ENCODE data around the gene NUDCD3.

The NUDCD3 gene

DNA sequence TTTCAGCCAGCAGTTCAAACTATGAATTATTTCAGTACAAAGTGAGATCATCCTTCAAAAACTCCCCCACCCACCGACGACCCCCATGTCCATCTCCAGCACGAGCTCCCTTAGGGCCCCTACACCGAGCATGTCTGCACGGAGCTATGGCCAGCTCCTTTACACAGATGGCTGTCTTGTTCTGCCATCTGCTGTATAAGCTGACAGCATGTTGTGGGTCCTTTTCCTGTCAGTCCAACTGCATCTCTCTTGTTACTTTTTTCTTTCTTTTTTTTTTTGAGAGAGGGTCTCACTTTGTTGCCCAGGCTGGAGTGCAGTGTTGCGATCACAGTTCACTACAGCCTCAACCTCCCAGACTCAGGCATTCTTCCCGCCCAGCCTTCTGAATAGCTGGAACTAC lies 29.1 kb upstream of the NUDCD3 start:
- ChIA-PET POLR2A (ENCODE audit: low non-redundant PET) (no interaction called here), CTCF (interaction anchor here (1.3 kb wide), 1 partner anchor 15 kb away, joined by 5 read pairs; no protein-coding TSS in a partner anchor)
- DNase-seq (ENCODE audit: low spot score) = no peak
- TF ChIP-seq, protein P1, sequence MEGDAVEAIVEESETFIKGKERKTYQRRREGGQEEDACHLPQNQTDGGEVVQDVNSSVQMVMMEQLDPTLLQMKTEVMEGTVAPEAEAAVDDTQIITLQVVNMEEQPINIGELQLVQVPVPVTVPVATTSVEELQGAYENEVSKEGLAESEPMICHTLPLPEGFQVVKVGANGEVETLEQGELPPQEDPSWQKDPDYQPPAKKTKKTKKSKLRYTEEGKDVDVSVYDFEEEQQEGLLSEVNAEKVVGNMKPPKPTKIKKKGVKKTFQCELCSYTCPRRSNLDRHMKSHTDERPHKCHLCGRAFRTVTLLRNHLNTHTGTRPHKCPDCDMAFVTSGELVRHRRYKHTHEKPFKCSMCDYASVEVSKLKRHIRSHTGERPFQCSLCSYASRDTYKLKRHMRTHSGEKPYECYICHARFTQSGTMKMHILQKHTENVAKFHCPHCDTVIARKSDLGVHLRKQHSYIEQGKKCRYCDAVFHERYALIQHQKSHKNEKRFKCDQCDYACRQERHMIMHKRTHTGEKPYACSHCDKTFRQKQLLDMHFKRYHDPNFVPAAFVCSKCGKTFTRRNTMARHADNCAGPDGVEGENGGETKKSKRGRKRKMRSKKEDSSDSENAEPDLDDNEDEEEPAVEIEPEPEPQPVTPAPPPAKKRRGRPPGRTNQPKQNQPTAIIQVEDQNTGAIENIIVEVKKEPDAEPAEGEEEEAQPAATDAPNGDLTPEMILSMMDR (conservative IDR thresholded peaks at IDR 0.05; ENCODE audit: low read depth) = no peak
- H3K27ac ChIP-seq = no peak overlapping the region

DNA sequence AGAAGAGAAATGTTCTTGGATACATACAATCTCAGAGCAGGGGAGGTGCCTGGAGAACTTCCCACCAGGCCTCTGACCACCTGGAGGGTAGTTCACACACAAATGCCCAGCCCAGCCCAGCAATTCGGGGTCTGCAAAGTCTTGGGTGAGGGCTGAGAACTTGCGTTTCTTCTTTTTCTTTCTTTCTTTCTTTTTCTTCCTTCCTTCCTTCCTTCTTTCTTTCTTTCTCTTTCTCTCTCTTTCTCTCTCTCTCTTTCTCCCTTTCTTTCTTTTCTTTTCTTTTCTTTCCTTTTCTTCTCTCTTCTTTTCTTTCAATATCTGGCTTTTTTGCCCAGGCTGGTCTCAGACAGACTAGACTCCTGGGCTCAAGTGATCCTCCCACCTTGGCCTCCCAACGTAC lies 28.3 kb upstream of the NUDCD3 start:
- TF ChIP-seq, protein P1 (conservative IDR thresholded peaks at IDR 0.05; ENCODE audit: low read depth) = no peak
- ChIA-PET POLR2A (ENCODE audit: low non-redundant PET) (no interaction called here), CTCF (interaction anchor here (1.3 kb wide), 1 partner anchor 16 kb away, joined by 5 read pairs; no protein-coding TSS in a partner anchor)

DNA sequence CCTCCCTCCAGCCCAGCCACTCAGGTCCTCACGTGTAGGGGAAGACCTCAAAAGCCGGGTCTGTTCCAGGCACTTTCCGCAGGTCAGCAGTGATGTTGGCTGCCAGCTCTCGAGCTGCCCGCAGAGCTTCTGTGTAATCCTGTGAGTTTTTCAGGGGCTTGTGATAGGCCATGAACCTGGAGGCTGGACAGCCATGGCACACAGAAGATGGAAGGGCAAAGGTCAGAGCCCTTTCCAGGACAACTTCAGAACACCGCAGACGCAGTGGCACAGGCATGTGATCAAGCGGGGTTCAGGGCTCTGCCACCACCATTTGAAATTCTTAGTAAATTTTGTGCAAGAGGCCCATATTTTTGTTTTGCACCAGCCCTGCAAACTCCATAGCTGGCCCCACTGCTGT lies 26.7 kb upstream of the NUDCD3 start:
- DNase-seq (ENCODE audit: low spot score) = no peak
- ChIA-PET POLR2A (ENCODE audit: low non-redundant PET) (no interaction called here), CTCF (no interaction called here)
- TF ChIP-seq, protein P1 (conservative IDR thresholded peaks at IDR 0.05; ENCODE audit: low read depth) = no peak
- no peak overlapping the region for H3K27ac ChIP-seq

More for the DNA sequence above, 28.3 kb upstream of the NUDCD3 start:
- DNase-seq (ENCODE audit: low spot score) = no peak
- no peak overlapping the region for H3K27ac ChIP-seq

DNA sequence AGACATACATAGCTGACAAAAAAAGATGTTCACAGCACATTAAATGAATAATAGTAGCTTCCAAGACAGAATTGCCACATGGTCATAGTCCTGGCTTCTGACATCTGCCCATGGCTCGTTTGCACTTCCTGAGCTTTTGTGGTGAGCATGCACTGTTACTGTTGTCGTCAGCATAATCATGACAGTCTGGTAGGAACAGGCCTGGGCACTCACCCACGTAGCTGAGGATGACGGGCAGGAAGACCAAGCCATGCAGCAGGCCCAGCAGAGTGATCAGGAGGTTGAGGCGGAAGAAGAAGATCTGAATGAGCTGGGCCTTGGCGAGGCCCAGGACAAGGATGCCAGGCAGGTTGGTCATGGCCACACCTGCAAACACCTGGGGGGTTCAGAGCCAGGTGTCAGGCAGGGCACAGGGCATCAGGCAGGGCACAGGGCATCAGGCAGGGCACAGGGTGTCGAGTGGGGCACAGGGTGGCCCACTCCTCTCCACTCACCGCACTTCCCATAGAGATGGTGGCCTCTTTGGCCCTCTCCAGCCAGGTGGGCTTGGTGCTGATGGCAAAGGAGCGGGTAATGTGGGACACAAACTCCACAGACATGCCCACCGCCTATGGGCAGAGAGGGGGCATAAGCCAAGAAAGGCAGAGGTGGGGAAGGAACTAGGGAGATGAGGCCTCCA lies 25.3 kb upstream of the NUDCD3 start:
- CTCF ChIA-PET = interaction anchor here (0.6 kb wide), 1 partner anchor 1586 kb away, joined by 4 read pairs; no protein-coding TSS in a partner anchor
- TF ChIP-seq, protein P1 (conservative IDR thresholded peaks at IDR 0.05; ENCODE audit: low read depth) = no peak
- no peak overlapping the region for H3K27ac ChIP-seq
- DNase-seq (ENCODE audit: low spot score) = no peak
- POLR2A ChIA-PET (ENCODE audit: low non-redundant PET) = no interaction called here

DNA sequence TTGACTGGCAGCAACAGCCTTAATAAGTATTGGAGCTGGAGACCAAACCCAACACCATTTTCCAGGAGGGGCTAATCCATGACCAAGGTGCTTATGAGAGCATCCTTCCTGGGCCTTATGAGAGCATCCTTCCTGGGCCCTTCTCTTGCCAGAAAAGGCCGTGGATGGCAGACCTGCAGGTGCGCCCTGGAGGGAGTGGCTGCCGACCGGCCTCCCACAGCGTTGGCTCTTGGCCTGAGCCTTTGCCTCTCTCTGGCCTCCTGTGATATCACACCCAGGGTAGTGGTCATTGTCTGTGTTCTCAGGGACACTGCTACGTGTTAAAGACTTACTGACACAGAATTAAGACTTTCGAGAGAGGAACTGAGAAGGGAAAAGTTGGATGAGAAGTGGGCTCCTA lies 22.3 kb upstream of the NUDCD3 start:
- DNase-seq (ENCODE audit: low spot score) = no peak
- ChIA-PET CTCF (interaction anchor here (1.3 kb wide), 1 partner anchor 22 kb away, joined by 5 read pairs; no protein-coding TSS in a partner anchor), POLR2A (ENCODE audit: low non-redundant PET) (no interaction called here)
- H3K27ac ChIP-seq = no peak overlapping the region
- TF ChIP-seq, protein P1 (conservative IDR thresholded peaks at IDR 0.05; ENCODE audit: low read depth) = no peak

DNA sequence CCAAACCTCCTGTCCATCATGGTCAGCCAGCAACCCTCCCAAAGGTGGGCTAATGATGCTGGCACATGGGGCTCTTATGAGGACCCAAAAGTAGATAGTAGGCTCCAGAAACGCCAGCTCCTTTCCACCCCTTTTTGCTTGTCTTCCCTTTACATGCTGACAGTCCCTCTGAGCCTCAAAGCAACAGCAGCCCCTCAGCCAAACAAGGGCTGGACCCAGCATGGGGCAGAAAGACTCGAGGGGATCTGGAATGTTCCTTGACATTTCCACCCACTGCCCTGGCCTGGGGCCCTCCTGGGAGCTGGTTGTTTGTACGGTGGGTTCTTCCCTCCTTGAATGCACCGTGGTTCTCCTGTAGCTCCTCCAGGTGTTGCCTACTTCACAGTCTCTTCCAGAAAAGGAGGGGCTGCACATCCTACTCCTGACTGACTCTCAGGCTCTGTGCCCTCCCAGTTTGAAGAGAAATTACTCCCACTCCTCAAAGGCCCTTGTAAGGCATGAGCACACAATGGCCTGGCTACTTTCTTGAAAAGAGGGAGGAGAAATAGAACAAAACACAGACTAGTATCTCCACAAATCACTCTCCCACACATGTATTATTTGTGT lies 21.5 kb upstream of the NUDCD3 start:
- no peak for DNase-seq (ENCODE audit: low spot score)
- CTCF ChIA-PET = interaction anchor here (0.6 to 1.3 kb wide), 4 partner anchors 23 to 271 kb away, joined by 3 to 5 read pairs (median 4); no protein-coding TSS in a partner anchor
- POLR2A ChIA-PET (ENCODE audit: low non-redundant PET) = no interaction called here
- TF ChIP-seq, protein P1 (conservative IDR thresholded peaks at IDR 0.05; ENCODE audit: low read depth) = no peak
- no peak overlapping the region for H3K27ac ChIP-seq

Measured in RWPE1 (cell line).